UCSD-AML1 (cell line): Measurements from ENCODE around the gene PLAU.
"Not testable (repeated sequence)": the region's sequence is repeated elsewhere in the genome, so short reads cannot be mapped to it uniquely, and the experiment has no call there.

Experiments used
- DNase-seq: peaks from one replicate; lab custom pipeline; 2025; ENCODE audit not compliant: unreplicated experiment; lab: John Stamatoyannopoulos, UW

The PLAU gene

DNA sequence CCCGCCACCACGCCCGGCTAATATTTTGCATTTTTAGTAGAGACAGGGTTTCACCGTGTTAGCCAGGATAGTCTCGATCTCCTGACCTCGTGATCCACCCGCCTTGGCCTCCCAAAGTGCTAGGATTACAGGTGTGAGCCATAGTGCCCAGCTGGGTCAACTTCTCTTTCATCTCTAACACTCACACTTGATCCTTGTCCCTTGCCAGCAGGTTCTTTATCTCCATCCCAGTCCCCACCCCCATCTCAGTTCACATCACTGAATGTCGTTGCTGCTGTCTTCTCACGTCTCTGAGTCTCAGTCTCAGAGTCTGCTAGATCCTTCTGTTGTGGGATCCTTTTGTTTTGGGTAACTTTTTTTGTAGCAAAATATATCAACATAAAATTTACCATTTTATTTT, 15.6 kb upstream of the PLAU start:
- DNase-seq, result not testable (repeated sequence)

DNA sequence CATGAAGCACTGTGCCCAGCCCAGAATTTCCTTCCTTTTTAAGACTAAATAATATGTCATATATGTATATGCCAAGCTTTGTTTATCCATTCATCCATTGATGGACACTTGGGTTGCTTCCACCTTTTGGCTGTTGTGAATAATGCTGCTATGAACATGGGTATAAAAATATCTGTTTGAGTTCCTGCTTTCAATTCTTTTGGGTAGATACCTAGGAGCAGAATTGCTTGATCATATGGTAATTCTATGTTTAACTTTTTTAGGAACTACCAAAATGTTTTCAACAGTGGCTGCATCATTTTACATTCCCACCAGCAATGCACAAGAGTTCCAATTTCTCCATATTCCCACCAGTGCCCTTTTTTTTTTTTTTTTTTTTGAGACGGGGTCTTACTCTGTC, 13.2 kb upstream of the PLAU start:
- no peak for DNase-seq

DNA sequence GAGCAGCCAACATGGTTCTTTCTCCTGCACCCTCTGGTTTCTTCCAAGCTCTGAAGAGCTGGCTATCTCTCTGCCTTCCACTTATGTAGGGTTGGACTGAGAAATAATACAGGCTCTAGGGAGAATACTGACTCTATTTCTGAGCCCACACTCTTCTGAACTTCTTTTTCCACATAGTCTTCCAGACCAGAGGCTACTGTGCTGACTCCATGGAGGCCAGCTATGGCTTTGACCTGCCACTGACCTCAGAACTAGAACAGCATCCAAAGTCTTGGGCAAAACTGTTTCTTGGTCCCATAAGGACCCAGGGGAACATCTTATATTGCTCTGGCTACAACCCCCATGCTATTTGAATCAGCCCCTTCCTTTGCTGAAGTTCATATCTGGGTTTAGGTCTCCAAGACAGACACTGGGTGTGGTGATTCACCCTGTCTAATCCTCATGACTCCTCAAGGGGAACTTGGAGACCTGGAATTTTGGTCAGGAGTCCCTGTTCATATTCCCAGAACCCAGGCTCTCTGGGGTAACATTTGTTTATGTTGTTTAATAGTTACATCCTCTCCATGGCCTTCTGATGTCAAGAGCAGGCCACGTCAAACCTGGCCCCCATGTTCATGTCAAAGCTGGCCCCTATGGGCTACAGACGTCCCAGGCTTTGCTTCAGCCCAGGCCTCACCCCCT, 12.1 kb upstream of the PLAU start:
- DNase-seq, result no peak

DNA sequence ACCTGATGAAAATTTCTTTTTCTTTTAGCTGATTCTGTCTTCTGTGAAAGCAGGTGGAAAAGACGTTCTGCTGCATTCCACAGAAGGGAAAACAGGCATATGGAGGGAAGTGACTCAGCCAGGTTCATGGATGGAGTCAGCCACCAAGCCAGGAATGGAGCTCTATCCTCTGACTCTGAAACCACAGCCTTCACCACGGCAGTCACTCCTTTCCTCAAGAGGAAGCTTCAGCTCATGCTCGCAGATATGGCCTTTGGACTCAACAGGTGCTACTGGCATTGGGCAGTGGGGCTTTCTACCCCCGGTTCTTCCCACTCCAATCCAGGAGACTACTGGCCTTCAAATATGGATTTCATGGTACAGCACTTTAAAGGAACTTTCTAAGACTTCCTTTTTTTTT, 11.5 kb upstream of the PLAU start:
- DNase-seq, result peak; percentile 32

DNA sequence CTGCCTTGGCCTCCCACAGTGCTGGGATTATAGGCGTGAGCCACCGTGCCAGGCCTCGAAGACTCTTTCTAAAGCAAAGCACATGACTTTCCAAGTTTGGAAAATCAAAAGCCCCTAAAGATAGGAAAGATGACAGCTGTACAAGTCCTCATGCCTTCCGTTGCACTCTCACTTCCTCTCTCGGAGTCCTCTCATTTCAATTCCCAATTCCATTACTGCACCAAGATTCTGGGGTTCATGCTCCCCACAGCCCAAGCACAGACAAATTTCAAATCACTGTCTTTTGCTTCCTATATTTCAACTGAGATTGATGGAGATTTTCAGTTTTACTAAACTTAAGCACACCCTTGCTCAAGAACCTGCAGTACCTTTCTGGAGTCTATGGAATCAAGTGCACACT, 10.9 kb upstream of the PLAU start:
- no peak for DNase-seq

DNA sequence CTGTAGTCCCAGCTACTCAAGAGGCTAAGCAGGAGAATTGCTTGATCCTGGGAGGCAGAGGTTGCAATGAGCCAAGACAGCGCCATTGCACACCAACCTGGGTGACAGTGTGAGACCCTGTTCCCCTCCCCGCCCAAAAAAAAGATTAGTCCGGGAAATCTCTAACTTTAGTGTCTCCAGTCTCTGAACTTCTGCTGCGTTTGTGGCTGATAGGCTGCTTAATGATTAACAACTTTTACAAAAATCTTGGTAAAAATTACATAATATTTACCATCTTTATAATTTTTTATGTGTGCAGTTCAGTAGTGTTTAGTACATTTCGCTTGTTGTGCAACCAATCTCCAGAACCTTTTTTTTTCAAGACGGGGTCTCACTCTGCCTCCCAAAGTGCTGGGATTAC, 9.7 kb upstream of the PLAU start:
- no peak for DNase-seq

DNA sequence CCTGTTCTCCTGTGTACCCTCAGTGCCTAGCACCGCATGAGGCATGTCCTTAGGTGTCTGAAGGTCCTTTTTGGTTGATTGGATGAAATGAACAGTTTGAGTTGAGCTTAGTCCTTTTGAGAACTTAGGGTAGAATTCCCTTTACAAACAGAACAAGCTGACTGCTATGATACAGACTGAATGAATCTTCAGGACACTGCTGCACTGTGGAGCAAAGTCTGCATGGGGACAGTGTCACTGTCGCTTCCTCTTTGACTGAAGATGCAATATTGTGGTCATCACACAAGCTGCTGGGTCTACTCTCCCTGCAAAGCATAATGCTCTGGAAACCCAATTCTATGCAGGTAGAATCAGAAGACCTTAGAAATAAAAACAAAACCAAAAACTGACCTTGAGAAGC, 8.6 kb upstream of the PLAU start:
- DNase-seq, result no peak

DNA sequence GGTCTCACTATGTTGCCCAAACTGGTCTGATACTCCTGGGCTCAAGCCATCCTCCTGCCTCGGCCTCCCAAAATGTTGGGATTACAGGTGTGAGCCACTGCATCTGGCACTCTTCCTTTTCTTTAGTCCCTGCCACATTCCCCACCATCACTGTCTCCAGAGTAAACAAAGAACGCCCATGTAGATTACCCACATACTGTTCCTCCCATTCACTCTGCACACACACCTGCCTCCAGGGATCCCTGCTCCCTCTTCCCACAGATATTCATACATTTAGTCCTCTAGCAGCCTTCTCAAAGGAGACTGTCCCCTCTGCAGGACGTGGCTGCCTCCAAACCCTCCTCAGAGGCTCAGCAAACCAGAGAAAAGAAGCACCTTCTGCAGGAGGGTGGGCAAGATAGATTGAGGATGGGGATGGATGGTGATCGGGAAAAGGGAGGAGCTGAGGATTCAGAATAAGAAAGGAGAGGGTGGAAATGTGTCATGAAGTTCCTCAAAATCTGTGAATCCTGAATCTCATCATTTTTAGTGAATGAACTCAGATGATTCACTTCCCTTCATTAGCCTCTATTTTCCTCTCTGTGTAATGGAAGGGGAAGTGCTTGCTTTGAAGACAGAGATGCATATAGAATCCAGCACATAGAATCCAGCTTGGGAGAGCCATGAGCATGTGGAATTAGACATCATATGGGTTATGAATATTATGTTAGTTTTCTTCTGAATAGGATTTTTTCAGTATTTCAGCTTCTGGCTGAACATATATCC, 5.5 kb upstream of the PLAU start:
- DNase-seq, result no peak

DNA sequence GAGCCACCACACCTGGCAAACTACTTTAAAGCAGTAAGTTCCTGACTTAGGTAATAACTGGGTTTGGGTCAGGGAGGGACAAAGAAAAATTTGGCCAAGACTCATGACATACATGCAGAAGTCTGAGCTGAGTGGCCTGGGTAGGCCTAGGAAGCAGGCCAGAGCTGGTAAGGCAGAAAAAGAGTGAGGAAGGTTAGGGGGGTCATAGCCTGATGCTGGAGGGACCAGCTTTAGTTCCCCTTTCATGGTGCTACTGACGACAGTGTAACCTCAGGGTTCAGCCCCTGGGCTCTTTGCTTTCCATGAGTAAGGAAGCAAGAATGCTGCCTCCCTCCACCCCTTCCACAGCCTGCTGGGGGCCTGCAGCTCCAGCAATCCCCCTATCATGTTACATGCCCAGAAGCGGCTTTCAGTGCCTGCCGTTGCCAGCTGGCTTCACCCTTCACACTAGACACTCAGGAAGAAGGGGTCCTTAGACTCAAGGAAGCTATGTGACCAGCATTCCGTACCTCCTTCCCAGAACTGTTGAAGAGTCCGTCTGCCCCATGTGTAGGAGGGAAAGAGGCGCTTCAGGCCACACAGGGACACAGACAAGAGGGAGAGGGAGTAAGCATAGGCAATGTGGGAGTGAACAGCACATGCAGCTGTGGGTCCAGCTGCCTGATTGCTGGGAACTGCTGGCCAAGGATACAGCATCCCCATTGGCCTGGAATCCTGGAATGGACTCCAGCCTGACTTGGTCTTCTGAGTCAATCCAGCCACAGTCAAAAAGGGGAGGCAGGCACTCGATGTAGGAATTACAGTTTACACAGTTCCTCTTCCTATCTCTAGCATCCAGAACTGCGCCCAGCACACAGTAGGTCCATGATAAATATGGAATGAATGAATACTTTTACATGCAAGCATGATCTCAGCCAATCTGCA, 4.1 kb upstream of the PLAU start:
- DNase-seq, result no peak

DNA sequence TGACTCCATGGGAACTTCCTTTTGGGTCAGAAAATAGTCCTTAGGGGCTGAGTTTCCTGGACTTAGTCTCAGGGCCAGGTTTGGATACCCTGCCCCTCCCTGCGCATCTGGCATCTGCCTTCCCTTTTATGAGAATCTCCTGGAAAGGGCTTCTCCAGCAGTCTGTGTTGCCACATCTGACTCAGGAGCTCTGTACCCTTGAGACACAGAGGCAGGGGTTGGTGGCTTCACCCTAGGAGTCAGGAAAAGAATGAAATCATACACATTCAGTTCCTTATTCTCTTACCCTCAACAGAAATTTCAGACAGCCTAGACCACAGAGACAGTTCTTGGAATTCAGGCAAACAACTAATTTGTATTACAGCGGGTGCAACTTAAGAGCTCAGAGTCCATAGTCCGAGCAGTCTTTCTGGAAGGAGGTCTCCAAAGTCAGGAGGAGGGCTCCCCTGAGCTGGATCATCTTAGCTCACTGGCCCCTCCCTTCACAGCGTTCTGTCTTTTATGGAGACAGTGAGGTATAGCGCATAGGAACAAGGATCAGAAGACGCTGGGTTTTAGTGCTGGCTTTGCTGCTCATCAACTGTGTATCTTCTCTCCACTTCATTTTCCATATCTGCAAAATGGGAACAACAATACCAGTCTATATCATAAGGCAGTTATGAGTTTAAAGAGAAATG, 3.0 kb upstream of the PLAU start:
- DNase-seq, result peak; percentile 36

DNA sequence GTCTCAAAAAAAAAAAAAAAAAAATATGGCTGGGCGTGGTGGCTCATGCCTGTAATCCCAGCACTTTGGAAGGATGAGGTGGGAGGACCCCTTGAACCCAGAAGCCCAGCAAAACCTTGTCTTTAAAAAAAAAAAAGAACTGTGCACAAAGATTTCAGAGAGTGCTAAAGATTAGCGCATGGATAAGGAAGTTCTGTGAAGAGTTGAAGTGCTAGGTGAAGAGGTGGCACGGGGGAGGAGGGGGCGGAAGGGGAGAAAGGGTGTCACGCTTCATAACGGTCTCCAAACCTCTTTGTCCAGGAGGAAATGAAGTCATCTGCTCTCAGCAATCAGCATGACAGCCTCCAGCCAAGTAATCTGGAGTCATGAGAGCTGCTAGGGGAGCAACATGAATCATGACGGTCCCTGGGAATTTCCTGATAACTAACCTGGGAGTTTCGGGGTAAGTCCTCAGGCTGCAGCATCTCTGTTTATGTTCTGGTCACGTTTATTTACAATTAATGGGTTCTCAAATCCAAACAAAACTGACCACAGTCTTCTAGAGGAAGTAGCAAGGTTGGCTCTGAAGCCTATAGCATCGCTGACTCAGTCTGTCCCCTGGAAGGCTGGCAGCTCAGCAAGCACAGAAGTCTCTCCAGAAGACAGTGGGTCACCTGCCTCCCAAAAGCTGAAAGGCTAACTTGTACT, 1.9 kb upstream of the PLAU start:
- DNase-seq, result peak; percentile 43

DNA sequence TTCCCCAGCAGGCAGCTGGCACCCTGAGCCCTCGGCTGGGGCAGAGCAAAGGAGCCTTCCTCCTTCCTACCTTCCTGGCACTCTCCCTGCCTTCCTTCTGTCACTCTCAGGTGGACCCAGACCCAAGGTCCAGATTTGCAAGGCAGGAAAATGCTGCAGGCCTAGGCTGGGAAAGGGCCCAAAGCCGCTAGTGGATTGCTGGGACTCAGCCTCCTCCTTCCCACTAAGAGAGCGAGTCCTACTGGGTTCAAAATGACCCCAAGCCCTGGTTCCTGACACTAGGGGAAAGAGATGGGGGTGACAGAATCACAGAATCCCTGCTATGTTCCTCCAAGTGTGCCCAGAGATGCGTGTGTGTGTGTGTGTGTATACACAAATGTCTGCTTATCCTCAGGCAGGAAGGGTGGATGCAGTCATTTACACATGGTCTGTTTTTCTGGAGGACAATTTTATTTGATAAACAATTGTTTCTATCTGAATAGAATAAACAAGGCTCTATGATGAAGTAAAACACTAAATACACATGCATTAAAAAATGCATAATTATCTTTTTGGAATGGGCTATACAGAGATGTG, 1.3 kb upstream of the PLAU start:
- no peak for DNase-seq

DNA sequence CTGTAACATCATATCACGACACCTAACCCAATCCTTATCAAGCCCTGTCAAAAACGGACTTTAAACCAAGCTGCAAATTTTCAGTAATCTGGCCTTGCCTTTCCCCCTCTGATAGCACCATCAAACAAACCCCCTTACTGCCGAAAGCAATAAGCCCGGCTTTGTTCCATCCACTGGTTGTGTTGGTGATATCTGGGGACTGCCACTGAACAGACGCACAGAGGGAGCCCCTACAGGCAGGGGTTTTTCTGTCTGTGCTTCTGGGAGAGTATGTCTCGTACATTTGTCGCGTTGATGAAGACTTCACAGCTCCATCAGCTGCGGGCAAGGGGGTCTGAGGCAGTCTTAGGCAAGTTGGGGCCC, 550 bp upstream of the PLAU start:
- no peak for DNase-seq

DNA sequence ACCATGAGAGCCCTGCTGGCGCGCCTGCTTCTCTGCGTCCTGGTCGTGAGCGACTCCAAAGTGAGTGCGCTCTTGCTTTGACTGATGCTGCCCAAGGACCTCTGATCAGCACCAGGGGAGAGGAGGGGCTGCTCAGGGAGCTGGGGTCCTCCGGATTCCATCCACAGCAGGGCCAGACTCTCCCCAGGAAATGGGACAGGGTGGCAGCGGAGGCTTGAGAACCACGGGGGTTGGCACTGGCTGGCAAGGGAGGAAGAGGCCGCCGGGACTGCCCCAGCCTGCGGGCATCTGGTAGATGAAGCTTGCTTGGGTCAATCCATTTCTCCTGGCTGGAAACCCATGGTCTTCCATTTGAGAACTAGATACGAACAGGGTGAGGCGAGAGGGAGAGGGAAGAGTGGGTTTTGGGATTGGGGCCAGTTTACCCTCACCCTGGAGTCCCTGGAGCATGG, 647 bp downstream of the PLAU start:
- DNase-seq, result no peak

DNA sequence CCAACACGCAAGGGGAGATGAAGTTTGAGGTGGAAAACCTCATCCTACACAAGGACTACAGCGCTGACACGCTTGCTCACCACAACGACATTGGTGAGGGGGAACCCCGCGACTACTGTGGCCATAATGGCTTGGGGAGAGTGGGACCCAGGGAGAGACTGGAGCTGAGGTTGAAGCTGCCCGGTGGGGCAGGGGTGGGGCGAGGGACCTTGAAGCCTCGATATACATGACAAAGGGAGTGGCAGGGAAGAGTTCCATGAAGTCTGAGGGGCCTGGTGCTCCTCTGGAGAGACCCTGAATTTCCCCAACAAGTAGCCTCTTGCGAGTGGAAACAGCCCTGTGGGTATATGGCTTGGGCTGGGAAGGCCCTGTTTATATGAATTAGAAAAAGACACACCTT, 3.1 kb downstream of the PLAU start:
- no peak for DNase-seq

DNA sequence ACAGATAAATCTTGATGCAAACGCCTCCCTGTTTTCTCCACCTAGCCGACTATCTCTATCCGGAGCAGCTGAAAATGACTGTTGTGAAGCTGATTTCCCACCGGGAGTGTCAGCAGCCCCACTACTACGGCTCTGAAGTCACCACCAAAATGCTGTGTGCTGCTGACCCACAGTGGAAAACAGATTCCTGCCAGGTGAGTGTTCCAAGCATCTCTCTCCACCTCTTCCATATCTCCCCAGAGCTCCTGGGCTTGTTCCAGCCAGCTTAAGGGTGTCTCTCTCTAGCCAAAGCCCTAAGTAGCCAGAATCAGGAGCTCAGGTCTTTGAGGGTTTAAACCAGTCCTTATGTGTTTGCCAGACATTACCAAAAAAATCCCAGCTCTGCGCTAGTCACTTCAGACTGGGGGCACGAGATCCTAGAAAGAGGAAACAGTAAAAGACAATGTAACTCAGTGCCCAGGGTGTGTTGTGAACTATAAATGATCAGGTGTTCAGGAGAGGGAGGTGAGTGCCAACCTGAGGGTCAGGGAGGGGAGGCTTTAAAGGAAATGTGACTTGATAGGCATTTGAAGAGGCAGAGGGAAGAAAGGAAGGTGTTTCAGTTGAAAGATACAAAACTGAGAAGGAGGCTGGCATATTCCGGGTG, 4.4 kb downstream of the PLAU start:
- DNase-seq, result no peak

DNA sequence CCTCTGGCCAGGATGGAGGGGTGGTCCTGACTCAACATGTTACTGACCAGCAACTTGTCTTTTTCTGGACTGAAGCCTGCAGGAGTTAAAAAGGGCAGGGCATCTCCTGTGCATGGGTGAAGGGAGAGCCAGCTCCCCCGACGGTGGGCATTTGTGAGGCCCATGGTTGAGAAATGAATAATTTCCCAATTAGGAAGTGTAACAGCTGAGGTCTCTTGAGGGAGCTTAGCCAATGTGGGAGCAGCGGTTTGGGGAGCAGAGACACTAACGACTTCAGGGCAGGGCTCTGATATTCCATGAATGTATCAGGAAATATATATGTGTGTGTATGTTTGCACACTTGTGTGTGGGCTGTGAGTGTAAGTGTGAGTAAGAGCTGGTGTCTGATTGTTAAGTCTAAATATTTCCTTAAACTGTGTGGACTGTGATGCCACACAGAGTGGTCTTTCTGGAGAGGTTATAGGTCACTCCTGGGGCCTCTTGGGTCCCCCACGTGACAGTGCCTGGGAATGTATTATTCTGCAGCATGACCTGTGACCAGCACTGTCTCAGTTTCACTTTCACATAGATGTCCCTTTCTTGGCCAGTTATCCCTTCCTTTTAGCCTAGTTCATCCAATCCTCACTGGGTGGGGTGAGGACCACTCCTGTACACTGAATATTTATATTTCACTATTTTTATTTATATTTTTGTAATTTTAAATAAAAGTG, 6.0 kb downstream of the PLAU start:
- no peak for DNase-seq

DNA sequence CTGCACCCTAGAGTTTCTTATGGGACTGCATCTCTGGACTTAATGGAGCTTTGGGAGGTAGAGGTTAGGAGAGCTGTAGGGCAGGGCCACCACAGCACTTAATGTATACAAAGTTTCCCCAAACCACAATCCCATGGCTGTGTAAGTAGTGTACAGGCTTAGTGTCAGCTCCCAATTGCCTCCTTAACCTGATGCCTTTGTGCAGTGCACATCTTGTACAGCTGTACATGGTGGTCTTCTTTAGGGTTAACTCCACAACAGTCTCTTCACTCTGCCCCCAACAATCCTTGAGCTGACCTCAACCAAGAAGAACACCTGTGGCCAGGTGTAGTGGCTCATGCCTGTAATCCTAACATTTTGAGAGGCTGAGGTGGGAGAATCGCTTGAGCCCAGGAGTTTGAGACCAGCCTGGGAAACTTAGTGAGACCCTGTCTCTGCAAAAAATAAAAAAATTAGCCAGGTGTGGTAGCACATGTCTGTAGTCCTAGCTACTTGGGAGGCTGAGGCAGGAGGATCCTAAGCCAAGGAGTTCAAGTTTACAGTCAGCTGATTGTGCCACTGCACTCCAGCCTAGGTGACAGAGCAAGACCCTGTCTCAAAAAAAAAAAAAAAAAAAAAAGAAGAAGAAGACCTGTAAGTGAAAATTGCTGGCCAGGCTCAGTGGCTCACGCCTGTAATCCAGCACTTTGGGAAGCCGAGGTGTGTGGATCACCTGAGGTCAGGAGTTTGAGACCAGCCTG, 6.8 kb downstream of the PLAU start:
- no peak for DNase-seq
